Common myeloid progenitor, CD34-positive (primary cell): Measurements from ENCODE around the gene CXCL9.
A peak's percentile ranks its signal among the peaks of the same experiment; 100 is the strongest.
"Not testable (repeated sequence)": the region's sequence is repeated elsewhere in the genome, so short reads cannot be mapped to it uniquely, and the experiment has no call there.

ENCODE experiments used
- CTCF ChIA-PET: fragments of 350-600 bp; sonication (Branson Sonifier 250); formaldehyde crosslinking; loops from one replicate; lab custom pipeline; 2021; ENCODE audit warnings: antibody characterized with exemption; lab: Charles Lee
- POLR2A ChIA-PET: fragments of 350-600 bp; sonication (Branson Sonifier 250); formaldehyde crosslinking; loops from one replicate; lab custom pipeline; 2021; ENCODE audit warnings: antibody characterized with exemption; lab: Charles Lee
- DNase-seq, 3 donors: peaks; one replicate each; pipeline versions ENCODE4 v3.0.0 to v3.0.0-alpha.2; 2013
- H3K27ac ChIP-seq, 2 experiments: 1 replicate in 1 of 2; 2 replicates in 1 of 2; pipeline ENCODE4 v1.7.0; 2013; ENCODE audit warnings: inconsistent platforms in 2 of 2, low read length in 2 of 2, mild to moderate bottlenecking in 2 of 2, low read depth in 1 of 2, moderate library complexity in 1 of 2; ENCODE audit not compliant: severe bottlenecking in 2 of 2, insufficient read depth in 1 of 2, poor library complexity in 1 of 2
- H3K27me3 ChIP-seq, 5 experiments: replicated peaks in 2 of 5; 1 replicate in 3 of 5; 2 replicates in 2 of 5; pipeline versions ENCODE4 v1.6.1 to v1.7.0; 2013; ENCODE audit warnings: low read length in 4 of 5, mild to moderate bottlenecking in 2 of 5, moderate library complexity in 2 of 5, inconsistent platforms in 1 of 5; ENCODE audit not compliant: insufficient read depth in 5 of 5, control insufficient read depth in 4 of 5
- H3K36me3 ChIP-seq, 4 experiments: 1 replicate in 2 of 4; 2 replicates in 2 of 4; pipeline versions ENCODE4 v1.6.1 to v1.7.0; 2013; ENCODE audit warnings: low read length in 3 of 4, control low read depth in 1 of 4, mild to moderate bottlenecking in 1 of 4; ENCODE audit not compliant: control insufficient read depth in 4 of 4, insufficient read depth in 4 of 4
- H3K4me1 ChIP-seq, 4 experiments: 1 replicate in 3 of 4; 2 replicates in 1 of 4; pipeline versions ENCODE4 v1.6.1 to v1.7.1; 2013; ENCODE audit warnings: low read length in 3 of 4, mild to moderate bottlenecking in 3 of 4, control low read depth in 1 of 4, inconsistent platforms in 1 of 4, moderate library complexity in 1 of 4; ENCODE audit not compliant: control insufficient read depth in 4 of 4, insufficient read depth in 4 of 4; ENCODE audit errors: control extremely low read depth in 1 of 4
- H3K4me3 ChIP-seq, 7 experiments: 1 replicate in 4 of 7; 2 replicates in 3 of 7; pipeline versions ENCODE4 v1.5.1 to v1.7.0; 2013; ENCODE audit warnings: mild to moderate bottlenecking in 7 of 7, low read length in 6 of 7, moderate library complexity in 6 of 7, inconsistent platforms in 2 of 7, low read depth in 2 of 7, control low read depth in 1 of 7; ENCODE audit not compliant: insufficient read depth in 4 of 7, control insufficient read depth in 1 of 7; ENCODE audit errors: extremely low read depth in 1 of 7
- H3K9me3 ChIP-seq, 5 experiments: 1 replicate in 4 of 5; 2 replicates in 1 of 5; pipeline versions ENCODE4 v1.6.1 to v1.7.1; 2013; ENCODE audit warnings: low read length in 4 of 5, mild to moderate bottlenecking in 2 of 5, inconsistent platforms in 1 of 5, low read depth in 1 of 5, moderate library complexity in 1 of 5; ENCODE audit not compliant: control insufficient read depth in 4 of 5, insufficient read depth in 2 of 5; ENCODE audit errors: control extremely low read depth in 1 of 5
- WGBS: methylation state at CpG from one replicate; pipeline ENCODE4 v1.1.5; 2013; ENCODE audit not compliant: insufficient coverage; 5-methylcytosine and 5-hydroxymethylcytosine counted together

The CXCL9 gene

GRCh38 chr4:76043306-76043705, 36.0 kb upstream of the CXCL9 start:
- H3K9me3 ChIP-seq, CTCF ChIA-PET, H3K27ac ChIP-seq, H3K27me3 ChIP-seq, POLR2A ChIA-PET, H3K4me3 ChIP-seq, H3K4me1 ChIP-seq, DNase-seq, H3K36me3 ChIP-seq: not testable (repeated sequence)
- 98% methylated on average over 7 of the region's 18 CpGs for WGBS

DNA sequence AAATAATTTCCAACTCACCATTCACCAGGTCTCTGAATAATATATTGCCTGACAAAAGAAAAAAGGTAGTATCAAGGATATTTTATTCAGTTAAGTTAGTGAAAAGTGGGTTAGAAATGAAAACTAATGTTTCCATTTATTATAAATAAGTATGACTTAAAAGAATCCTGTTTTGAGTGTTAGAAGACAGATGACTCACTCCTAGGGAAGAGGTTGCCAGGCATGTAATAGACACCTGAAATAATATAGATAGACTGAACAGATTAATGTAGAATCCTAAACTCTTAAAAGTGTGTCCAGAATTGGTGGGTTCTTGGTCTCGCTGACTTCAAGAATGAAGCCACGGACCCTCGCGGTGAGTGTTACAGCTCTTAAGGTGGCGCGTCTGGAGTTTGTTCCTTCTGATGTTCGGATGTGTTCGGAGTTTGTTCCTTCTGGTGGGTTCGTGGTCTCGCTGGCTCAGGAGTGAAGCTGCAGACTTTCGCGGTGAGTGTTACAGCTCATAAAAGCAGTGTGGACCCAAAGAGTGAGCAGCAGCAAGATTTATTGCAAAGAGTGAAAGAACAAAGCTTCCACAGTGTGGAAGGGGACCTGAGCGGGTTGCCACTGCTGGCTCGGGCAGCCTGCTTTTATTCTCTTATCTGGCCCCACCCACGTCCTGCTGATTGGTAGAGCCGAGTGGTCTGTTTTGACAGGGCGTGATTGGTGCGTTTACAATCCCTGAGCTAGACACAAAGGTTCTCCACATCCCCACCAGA, 35.1 kb upstream of the CXCL9 start:
- H3K4me3 ChIP-seq, H3K27me3 ChIP-seq, DNase-seq, H3K9me3 ChIP-seq, CTCF ChIA-PET, H3K36me3 ChIP-seq, POLR2A ChIA-PET, H3K4me1 ChIP-seq, H3K27ac ChIP-seq: not testable (repeated sequence)
- no CpG with 5 or more reads among the region's 18 CpGs for WGBS

GRCh38 chr4:76036855-76037254, 29.5 kb upstream of the CXCL9 start:
- DNase-seq, result no peak
- Histone ChIP-seq H3K9me3 (no peaks in the 10 kb centered on the region), H3K36me3 (no peaks in the 10 kb centered on the region), H3K4me1 (no peaks in the 10 kb centered on the region), H3K27me3 (no peaks in the 10 kb centered on the region), H3K27ac (no peak overlapping the region), H3K4me3 (no peak overlapping the region)
- POLR2A ChIA-PET, result interaction anchor here (0.6 kb wide), 1 partner anchor 167 kb away, joined by 3 read pairs; no protein-coding TSS in a partner anchor
- WGBS, result 96% methylated on average over 3 of the region's 3 CpGs
- CTCF ChIA-PET, result interaction anchor here (0.8 to 1.3 kb wide), 5 partner anchors 13 to 40 kb away, joined by 3 to 5 read pairs (median 4); no protein-coding TSS in a partner anchor

- no peak within 1 kb of the TSS for H3K27ac ChIP-seq
- no peaks in the 10 kb centered on the region for H3K9me3 ChIP-seq
- WGBS, result 17% methylated on average over 2 of the region's 2 CpGs
- DNase-seq, result no peak
- H3K36me3 ChIP-seq, result no peaks in the 10 kb centered on the region
- no peaks in the 10 kb centered on the region for H3K27me3 ChIP-seq
- ChIA-PET CTCF (interaction anchor here (1.1 to 1.3 kb wide), 3 partner anchors 16 to 39 kb away, joined by 3 to 5 read pairs (median 4); no protein-coding TSS in a partner anchor), POLR2A (no interaction called here)
- H3K4me1 ChIP-seq, result no peaks in the 10 kb centered on the region
- no peak within 1 kb of the TSS for H3K4me3 ChIP-seq
Observed at GRCh38 chr4:76035799-76036380, 28.6 kb upstream of the CXCL9 start, which contains the start of gene CXCL11. Gene CXCL11 (minus strand): TSS chr4:76036070. CDS start chr4:76035987, 83 bp downstream.

GRCh38 chr4:76035141-76035540, 27.8 kb upstream of the CXCL9 start:
- DNase-seq, result peak in 1 of 3 donors; percentile 24
- ChIA-PET CTCF (interaction anchor here (1.3 kb wide), 1 partner anchor 15 kb away, joined by 3 read pairs; no protein-coding TSS in a partner anchor), POLR2A (no interaction called here)
- H3K27ac ChIP-seq, result no peak overlapping the region
- WGBS, result no CpG with 5 or more reads among the region's 3 CpGs
- H3K9me3 ChIP-seq, result no peaks in the 10 kb centered on the region
- H3K4me1 ChIP-seq, result no peaks in the 10 kb centered on the region
- H3K27me3 ChIP-seq, result no peaks in the 10 kb centered on the region
- H3K36me3 ChIP-seq, result no peaks in the 10 kb centered on the region
- H3K4me3 ChIP-seq, result no peak overlapping the region

- Histone ChIP-seq H3K9me3 (no peaks in the 10 kb centered on the region), H3K27me3 (no peaks in the 10 kb centered on the region), H3K4me1 (peaks cover 6 to 16% (median 11%) of the 10 kb centered on the region in 4 experiments), H3K36me3 (no peaks in the 10 kb centered on the region), H3K4me3 (no peak overlapping the region), H3K27ac (no peak overlapping the region)
- ChIA-PET POLR2A (interaction anchor here (0.6 kb wide), 1 partner anchor 135 kb away, joined by 3 read pairs; no protein-coding TSS in a partner anchor), CTCF (no interaction called here)
- WGBS, result 100% methylated on average over 1 of the region's 2 CpGs
- no peak for DNase-seq
Observed at GRCh38 chr4:76029300-76029699, 22.0 kb upstream of the CXCL9 start.

GRCh38 chr4:76028350-76028765, 21.0 kb upstream of the CXCL9 start:
- DNase-seq, result peak; percentile 64 to 77 (median 75)
- WGBS, result 3% methylated on average over 6 of the region's 6 CpGs
- Histone ChIP-seq H3K4me3 (peak overlapping the region in 5 of 7 experiments; percentile 10 to 67 (median 46)), H3K36me3 (no peaks in the 10 kb centered on the region), H3K9me3 (no peaks in the 10 kb centered on the region), H3K27ac (no peak overlapping the region), H3K27me3 (no peaks in the 10 kb centered on the region), H3K4me1 (peaks cover 15 to 25% (median 17%) of the 10 kb centered on the region in 4 experiments)
- ChIA-PET POLR2A (interaction anchor here (0.6 kb wide), 1 partner anchor 134 kb away, joined by 3 read pairs; no protein-coding TSS in a partner anchor), CTCF (no interaction called here)
